Measurements from ENCODE around the gene ACY1.

Gene ACY1

GRCh38 chr3:52023860-52024764 is 40.8 kb downstream of the ACY1 start:
- DNase-seq = no peak
- Histone ChIP-seq H3K27ac (no peak overlapping the region), H3K36me3 (replicated peaks) (no peaks in the 10 kb centered on the region), H3K27me3 (replicated peaks) (no peaks in the 10 kb centered on the region), H3K4me3 (ENCODE audit: low read depth, low read length) (no peak overlapping the region)
- TF ChIP-seq, protein P1, sequence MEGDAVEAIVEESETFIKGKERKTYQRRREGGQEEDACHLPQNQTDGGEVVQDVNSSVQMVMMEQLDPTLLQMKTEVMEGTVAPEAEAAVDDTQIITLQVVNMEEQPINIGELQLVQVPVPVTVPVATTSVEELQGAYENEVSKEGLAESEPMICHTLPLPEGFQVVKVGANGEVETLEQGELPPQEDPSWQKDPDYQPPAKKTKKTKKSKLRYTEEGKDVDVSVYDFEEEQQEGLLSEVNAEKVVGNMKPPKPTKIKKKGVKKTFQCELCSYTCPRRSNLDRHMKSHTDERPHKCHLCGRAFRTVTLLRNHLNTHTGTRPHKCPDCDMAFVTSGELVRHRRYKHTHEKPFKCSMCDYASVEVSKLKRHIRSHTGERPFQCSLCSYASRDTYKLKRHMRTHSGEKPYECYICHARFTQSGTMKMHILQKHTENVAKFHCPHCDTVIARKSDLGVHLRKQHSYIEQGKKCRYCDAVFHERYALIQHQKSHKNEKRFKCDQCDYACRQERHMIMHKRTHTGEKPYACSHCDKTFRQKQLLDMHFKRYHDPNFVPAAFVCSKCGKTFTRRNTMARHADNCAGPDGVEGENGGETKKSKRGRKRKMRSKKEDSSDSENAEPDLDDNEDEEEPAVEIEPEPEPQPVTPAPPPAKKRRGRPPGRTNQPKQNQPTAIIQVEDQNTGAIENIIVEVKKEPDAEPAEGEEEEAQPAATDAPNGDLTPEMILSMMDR (IDR thresholded peaks at IDR 0.05; ENCODE audit: low read depth, low read length, missing control alignments) = no peak
- in situ Hi-C loops (cut with HindIII; ENCODE audit: low pct_ligation_motif_present, low sequenced_read_pairs) = no loop called here

- H3K27me3 ChIP-seq (replicated peaks) = no peaks in the 10 kb centered on the region
- no peaks in the 10 kb centered on the region for H3K36me3 ChIP-seq (replicated peaks)
- in situ Hi-C loops (cut with HindIII; ENCODE audit: low pct_ligation_motif_present, low sequenced_read_pairs) = no loop called here
- TF ChIP-seq, protein P1 (IDR thresholded peaks at IDR 0.05; ENCODE audit: low read depth, low read length, missing control alignments) = no peak
- H3K27ac ChIP-seq = no peak overlapping the region
- DNase-seq = no peak
- no peak overlapping the region for H3K4me3 ChIP-seq (ENCODE audit: low read depth, low read length)
Measured at GRCh38 chr3:52024765-52025452, 41.6 kb downstream of the ACY1 start.

DNA sequence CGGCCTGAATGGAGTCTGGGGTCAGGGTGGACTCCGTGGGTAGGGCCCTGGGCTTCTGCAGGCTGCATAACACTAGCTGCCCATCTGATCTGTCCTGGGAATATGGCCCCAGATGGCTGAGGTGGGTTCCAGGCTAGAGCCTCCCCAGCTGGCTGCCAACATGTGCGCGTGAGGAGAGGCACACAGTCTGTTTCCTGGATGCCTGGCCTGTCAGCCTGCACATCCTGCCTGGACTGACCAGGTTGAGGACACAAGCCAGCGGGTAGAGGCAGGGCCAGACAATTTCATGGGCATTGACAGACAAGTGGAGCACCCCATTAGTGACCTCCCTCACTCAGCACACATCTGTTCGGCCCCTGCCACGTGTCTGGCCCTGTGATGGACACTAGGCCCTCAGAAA is 42.1 kb downstream of the ACY1 start:
- no peak overlapping the region for H3K27ac ChIP-seq
- in situ Hi-C loops (cut with HindIII; ENCODE audit: low pct_ligation_motif_present, low sequenced_read_pairs) = no loop called here

DNA sequence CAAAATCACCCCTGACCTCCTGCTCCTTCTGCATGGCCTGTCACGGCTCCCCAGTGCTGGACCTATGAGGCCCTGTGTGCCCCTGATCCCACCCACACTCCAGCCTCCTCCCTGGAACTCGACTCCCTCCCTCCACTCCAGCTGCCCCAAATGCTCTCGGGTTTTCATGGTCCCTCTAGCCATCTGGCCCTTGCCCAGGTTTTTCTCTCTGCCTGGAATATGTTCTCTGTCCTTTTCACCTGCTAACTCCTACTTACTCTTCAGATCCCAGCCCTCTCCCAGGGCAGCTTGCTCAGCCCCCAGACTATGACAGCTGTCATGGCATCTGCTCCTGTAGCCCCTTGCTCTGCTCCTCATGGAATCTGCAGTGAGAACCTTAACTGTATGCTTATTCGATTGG is 42.7 kb downstream of the ACY1 start:
- DNase-seq = no peak
- no peaks in the 10 kb centered on the region for H3K36me3 ChIP-seq (replicated peaks)
- H3K4me3 ChIP-seq (ENCODE audit: low read depth, low read length) = no peak overlapping the region
- no peak overlapping the region for H3K27ac ChIP-seq
- TF ChIP-seq, protein P1 (IDR thresholded peaks at IDR 0.05; ENCODE audit: low read depth, low read length, missing control alignments) = no peak
- no peaks in the 10 kb centered on the region for H3K27me3 ChIP-seq (replicated peaks)
- in situ Hi-C loops (cut with HindIII; ENCODE audit: low pct_ligation_motif_present, low sequenced_read_pairs) = no loop called here

More for the DNA sequence above, 42.1 kb downstream of the ACY1 start:
- TF ChIP-seq, protein P1 (IDR thresholded peaks at IDR 0.05; ENCODE audit: low read depth, low read length, missing control alignments) = no peak
- Histone ChIP-seq H3K27me3 (replicated peaks) (no peaks in the 10 kb centered on the region), H3K36me3 (replicated peaks) (no peaks in the 10 kb centered on the region), H3K4me3 (ENCODE audit: low read depth, low read length) (no peak overlapping the region)
- DNase-seq = no peak

DNA sequence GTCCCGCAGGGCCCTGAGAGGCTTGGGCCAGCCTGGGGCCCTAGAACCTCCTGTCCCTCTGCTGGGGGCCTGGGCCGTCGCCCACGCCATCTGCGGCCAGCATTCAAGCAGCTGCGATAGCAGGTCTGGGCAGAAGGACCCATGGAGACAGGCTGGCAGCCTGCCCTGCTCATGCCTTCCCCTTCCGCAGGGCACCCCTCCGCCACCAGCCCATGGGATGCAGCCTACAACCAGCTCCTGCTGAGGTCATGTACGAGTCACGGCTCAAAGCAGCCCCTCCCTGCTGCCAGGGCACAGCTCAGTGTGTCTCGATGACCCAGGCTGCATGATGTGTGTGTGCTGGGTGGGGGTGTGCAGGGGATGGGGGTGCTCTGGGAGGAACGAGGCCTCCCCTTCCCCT is 45.2 kb downstream of the ACY1 start:
- Histone ChIP-seq H3K4me3 (ENCODE audit: low read depth, low read length) (no peak overlapping the region), H3K36me3 (replicated peaks) (no peaks in the 10 kb centered on the region), H3K27me3 (replicated peaks) (no peaks in the 10 kb centered on the region), H3K27ac (no peak overlapping the region)
- TF ChIP-seq, protein P1 (IDR thresholded peaks at IDR 0.05; ENCODE audit: low read depth, low read length, missing control alignments) = no peak
- DNase-seq = no peak
- in situ Hi-C loops (cut with HindIII; ENCODE audit: low pct_ligation_motif_present, low sequenced_read_pairs) = no loop called here
